SK-N-MC (cell line): ENCODE measurements around the gene CACNB4.

ENCODE experiments used
- DNase-seq: peaks from one replicate; pipeline ENCODE4 v3.0.0-alpha.2; 2011; ENCODE audit warnings: low read depth, low spot score
- H3K27ac ChIP-seq: fragments of 200-600 bp; sonication (generic); 2 replicates; pipeline ENCODE4 v1.5.1; 2016; ENCODE audit warnings: mixed run types
- H3K36me3 ChIP-seq: fragments of 200-600 bp; sonication (generic); 2 replicates; pipeline ENCODE4 v1.6.1; 2017; ENCODE audit warnings: antibody characterized with exemption, low read length, mixed read lengths; ENCODE audit not compliant: insufficient read depth
- H3K4me3 ChIP-seq: fragments of 200-600 bp; sonication (generic); 2 replicates; pipeline ENCODE4 v1.5.1; 2016
- H3K9ac ChIP-seq: fragments of 200-600 bp; sonication (generic); 2 replicates; pipeline ENCODE4 v1.8.0; 2017; ENCODE audit warnings: mixed run types, mixed read lengths; ENCODE audit not compliant: insufficient read length
- H3K9me3 ChIP-seq: fragments of 200-600 bp; sonication (generic); 2 replicates; pipeline ENCODE4 v1.6.1; 2017; ENCODE audit warnings: low read depth, mild to moderate bottlenecking, antibody characterized with exemption, low read length, moderate library complexity, mixed read lengths
- EZH2 ChIP-seq: fragments of 200-600 bp; sonication (generic); IDR thresholded peaks from one replicate; pipeline ENCODE4 v1.6.1; 2017; ENCODE audit warnings: antibody characterized with exemption
- FOXP2 ChIP-seq: optimal IDR thresholded peaks from 2 replicates; pipeline ENCODE3; 2011; ENCODE audit warnings: mild to moderate bottlenecking, moderate library complexity; ENCODE audit not compliant: insufficient read depth; ENCODE audit errors: extremely low read length, control extremely low read depth
- POLR2AphosphoS5 ChIP-seq: IDR thresholded peaks from 2 replicates; pipeline ENCODE4 v1.6.1; 2012; ENCODE audit warnings: mild to moderate bottlenecking, low read depth, low read length, borderline replicate concordance

CACNB4 gene

GRCh38 chr2:152063325-152063924 is 35.4 kb downstream of the CACNB4 start:
- Histone ChIP-seq H3K9ac (no peak overlapping the region), H3K36me3 (no peaks in the 10 kb centered on the region), H3K4me3 (no peak overlapping the region), H3K27ac (no peak overlapping the region), H3K9me3 (no peaks in the 10 kb centered on the region)
- DNase-seq = no peak
- TF ChIP-seq EZH2 (no peak), POLR2AphosphoS5 (no peak), FOXP2 (no peak)

- Histone ChIP-seq H3K9me3 (no peaks in the 10 kb centered on the region), H3K9ac (no peak overlapping the region), H3K27ac (no peak overlapping the region), H3K36me3 (no peaks in the 10 kb centered on the region), H3K4me3 (no peak overlapping the region)
- TF ChIP-seq EZH2 (no peak), POLR2AphosphoS5 (no peak), FOXP2 (no peak)
- no peak for DNase-seq
These were observed 36.4 kb downstream of the CACNB4 start for GRCh38 chr2:152062125-152063091.

- Histone ChIP-seq H3K27ac (no peak overlapping the region), H3K36me3 (no peaks in the 10 kb centered on the region), H3K4me3 (no peak overlapping the region), H3K9me3 (no peaks in the 10 kb centered on the region), H3K9ac (no peak overlapping the region)
- no peak for DNase-seq
- TF ChIP-seq EZH2 (no peak), FOXP2 (no peak), POLR2AphosphoS5 (no peak)
These were observed 37.5 kb downstream of the CACNB4 start for GRCh38 chr2:152061383-152061782.

GRCh38 chr2:152058655-152059054 is 40.2 kb downstream of the CACNB4 start:
- no peak overlapping the region for H3K9ac ChIP-seq
- no peaks in the 10 kb centered on the region for H3K9me3 ChIP-seq
- no peak overlapping the region for H3K27ac ChIP-seq
- H3K36me3 ChIP-seq = no peaks in the 10 kb centered on the region
- TF ChIP-seq EZH2 = no peak
- TF ChIP-seq FOXP2 = no peak
- TF ChIP-seq POLR2AphosphoS5 = no peak
- no peak for DNase-seq
- H3K4me3 ChIP-seq = no peak overlapping the region

DNA sequence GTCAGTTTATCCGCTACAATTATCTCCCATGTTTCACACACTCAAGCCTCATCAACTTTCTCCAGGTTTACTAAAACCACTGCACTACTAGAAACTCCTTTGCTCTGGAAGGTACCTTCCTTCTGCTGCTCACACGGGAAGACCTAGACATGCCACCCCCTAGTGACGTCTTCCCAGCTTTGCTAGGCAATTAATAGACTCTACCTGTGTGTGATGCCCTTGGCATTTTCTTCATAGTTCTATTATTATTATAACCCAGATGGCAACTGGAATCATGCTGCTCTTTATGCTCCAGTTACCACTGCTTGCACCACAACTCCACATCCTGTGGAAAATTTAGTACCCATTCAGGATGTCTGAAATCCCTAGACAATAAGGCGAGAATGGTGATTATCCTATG is 42.4 kb downstream of the CACNB4 start:
- Histone ChIP-seq H3K36me3 (no peaks in the 10 kb centered on the region), H3K27ac (no peak overlapping the region), H3K9ac (no peak overlapping the region), H3K4me3 (no peak overlapping the region), H3K9me3 (no peaks in the 10 kb centered on the region)
- no peak for DNase-seq
- no peak for TF ChIP-seq POLR2AphosphoS5
- no peak for TF ChIP-seq EZH2
- no peak for TF ChIP-seq FOXP2

- peak; percentile 26 for DNase-seq
- Histone ChIP-seq H3K9me3 (no peaks in the 10 kb centered on the region), H3K36me3 (no peaks in the 10 kb centered on the region), H3K27ac (no peak overlapping the region; the same call in 1 of the 2 replicates), H3K4me3 (no peak overlapping the region), H3K9ac (no peak overlapping the region)
- TF ChIP-seq EZH2 (no peak), FOXP2 (no peak), POLR2AphosphoS5 (no peak)
These were observed 43.3 kb downstream of the CACNB4 start for GRCh38 chr2:152055366-152056108.

- H3K27ac ChIP-seq = no peak overlapping the region
- H3K9ac ChIP-seq = no peak overlapping the region
- DNase-seq = no peak
- TF ChIP-seq EZH2 (no peak), FOXP2 (no peak), POLR2AphosphoS5 (no peak)
- no peaks in the 10 kb centered on the region for H3K9me3 ChIP-seq
- no peaks in the 10 kb centered on the region for H3K36me3 ChIP-seq
- H3K4me3 ChIP-seq = no peak overlapping the region
These were observed 44.3 kb downstream of the CACNB4 start for GRCh38 chr2:152054593-152054992.

GRCh38 chr2:152051436-152051835 is 47.4 kb downstream of the CACNB4 start:
- TF ChIP-seq EZH2 = no peak
- TF ChIP-seq FOXP2 = no peak
- no peak for TF ChIP-seq POLR2AphosphoS5
- no peaks in the 10 kb centered on the region for H3K36me3 ChIP-seq
- DNase-seq = no peak

More at GRCh38 chr2:152051436-152051835, 47.4 kb downstream of the CACNB4 start:
- Histone ChIP-seq H3K27ac (no peak overlapping the region), H3K9ac (no peak overlapping the region), H3K4me3 (no peak overlapping the region), H3K9me3 (no peaks in the 10 kb centered on the region)
